ENCODE results near the gene CAP2.
"Not testable (repeated sequence)": the region's sequence is repeated elsewhere in the genome, so short reads cannot be mapped to it uniquely, and the experiment has no call there.

CAP2 gene

DNA sequence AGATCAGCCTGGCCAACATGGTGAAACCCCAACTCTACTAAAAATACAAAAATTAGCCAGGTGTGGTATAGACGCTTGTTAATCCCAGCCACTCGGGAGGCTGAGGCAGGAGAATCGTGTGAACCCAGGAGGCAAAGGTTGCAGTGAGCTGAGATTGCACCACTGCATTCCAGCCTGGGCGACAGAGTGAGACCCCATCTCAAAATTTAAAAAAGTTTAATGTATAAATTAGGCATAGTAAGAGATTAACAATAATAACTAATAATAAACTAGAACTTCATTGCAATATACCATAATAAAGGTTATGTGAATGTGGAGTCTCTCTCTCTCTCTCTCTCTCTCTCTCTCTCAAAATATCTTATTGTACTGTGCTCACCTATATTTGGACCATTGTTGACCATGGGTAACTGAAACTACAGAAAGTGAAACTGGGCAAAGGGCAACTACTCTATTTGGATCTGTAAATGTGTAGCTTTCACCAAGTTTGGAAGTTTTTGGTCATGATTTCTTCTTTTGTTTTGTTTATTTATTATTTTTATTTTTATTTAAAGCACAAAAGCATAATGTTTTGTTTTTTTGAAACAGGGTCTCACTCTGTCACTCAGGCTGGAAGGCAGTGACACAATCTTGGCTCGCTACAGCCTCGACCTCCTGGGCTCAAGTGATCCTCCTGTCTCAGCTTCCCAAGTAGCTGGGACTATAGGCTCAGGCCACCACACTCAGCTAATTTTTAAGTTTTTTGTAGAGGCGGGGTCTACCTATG lies 12.0 kb downstream of the CAP2 start:
- DNase-seq = not testable (repeated sequence)

DNA sequence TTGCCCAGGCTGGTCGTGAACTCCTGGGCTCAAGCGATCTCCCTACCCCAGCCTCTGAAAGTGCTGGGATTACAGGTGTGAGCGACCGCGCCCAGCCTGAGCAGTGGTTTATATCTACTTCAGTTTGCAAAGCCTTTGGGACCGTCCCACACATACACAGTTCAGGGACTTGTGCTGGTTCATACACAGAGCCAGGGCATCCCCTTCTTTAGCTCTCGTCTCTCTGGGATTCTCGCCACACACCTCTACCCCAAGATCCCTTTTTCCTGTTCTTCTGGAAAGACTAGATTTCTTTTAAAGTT lies 12.5 kb downstream of the CAP2 start:
- no peak for DNase-seq

DNA sequence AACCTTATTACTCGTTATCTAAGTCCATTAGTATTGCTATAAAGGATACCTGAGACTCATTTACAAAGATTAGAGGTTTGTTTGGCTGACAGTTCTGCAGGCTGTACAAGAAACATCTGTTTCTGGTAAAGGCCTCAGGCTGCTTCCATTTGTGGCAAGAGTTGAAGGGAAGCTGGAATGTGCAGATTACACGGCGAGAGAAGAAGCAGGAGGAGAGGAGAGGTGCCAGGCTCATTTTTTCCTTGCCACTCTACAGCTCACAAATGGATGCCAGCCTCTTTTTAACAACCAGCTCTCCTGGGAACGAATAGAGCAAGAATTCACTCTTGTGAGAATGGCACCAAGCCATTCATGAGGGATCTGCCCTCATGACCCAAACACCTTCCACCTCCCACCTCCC lies 14.7 kb downstream of the CAP2 start:
- no peak for DNase-seq

DNA sequence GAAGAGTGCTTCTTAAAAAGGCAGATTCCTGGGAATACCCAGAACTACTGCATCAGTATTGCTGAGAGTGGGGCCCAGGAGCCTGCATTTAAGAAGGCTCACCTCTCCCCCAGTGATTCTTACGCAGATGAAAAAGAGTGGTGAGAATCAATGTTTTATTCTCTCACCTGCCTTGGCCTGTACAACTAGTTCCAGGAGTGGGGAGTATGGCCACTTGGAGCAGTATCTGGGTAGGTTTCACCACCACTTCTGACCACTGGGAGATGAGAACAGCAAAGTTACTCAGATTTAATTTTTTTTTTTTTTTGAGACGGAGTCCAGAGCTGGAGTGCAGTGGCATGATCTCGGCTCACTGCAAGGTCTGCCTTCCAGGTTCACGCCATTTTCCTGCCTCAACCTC lies 16.9 kb downstream of the CAP2 start:
- no peak for DNase-seq

DNA sequence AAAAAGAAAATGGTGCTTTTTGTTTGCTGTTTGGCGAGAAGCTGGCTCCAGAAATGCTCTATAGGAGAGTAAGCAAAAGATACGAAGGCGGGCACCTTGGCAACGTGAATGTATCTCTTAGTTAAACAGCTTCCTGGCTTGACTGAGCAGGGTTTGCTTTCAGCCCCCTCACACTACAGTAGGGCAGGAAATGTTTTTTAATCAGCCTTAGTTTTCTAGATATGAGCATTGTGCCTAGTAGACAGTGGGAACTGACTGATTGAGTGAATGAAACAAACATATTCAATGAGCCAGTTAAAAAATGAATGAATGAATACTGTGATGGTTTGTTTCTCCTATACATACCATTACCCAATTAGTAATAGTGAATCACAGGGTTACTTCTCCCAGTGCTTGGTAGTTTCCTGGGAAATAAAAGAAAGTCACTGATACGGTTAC lies 19.9 kb downstream of the CAP2 start:
- DNase-seq = no peak

DNA sequence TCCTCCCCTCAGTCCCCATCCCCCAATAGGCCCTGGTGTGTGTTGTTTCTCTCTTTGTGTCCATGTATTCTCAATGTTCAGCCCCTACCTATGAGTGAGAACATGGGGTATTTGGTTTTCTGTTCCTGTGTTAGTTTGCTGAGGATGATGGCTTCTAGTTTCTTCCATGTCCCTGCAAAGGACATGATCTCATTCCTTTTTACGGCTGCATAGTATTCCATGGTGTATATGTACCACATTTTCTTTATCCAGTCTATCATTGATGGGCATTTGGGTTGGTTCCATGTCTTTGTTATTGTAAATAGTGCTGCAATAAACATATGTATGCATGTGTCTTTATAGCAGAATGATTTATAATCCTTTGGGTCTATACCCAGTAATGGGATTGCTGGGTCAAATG lies 21.0 kb downstream of the CAP2 start:
- not testable (repeated sequence) for DNase-seq

DNA sequence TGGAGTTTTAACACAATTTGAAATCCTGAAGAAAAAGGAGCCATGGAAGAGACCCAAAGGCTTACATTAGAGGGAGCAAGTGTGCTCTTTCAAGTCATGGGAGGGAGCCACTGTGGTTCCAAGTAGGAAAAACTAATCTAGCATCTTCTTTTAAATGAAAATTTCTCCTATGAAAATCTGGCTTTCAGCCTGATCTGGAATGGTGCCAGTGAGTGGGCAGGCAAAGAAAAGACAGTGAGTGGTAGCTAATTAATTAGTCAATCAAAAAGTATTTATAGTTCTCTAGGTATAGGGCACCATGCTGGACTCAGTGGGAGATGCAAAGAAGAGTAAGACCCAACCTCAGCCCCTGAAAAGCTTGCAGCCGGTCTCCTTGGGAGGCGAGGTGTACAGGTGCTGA lies 21.9 kb downstream of the CAP2 start:
- DNase-seq = no peak

DNA sequence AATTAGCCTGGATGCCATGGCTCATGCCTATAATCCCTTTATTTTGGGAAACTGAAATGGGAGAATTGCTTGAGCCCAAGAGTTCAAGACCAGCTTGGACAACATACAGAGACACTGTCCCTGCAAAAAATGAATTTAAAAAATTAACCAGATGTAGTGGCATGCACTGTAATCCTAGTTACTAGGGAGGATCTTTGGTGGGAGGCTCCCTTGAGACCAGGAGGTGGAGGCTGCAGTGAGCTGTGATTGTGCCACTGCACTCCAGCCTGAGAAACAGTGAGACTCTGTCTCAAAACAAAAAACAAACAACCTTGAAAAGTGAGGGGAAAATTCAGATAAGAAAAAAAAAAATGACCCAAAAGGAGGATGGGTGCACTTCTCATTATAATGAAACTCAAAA lies 23.4 kb downstream of the CAP2 start:
- DNase-seq = no peak

DNA sequence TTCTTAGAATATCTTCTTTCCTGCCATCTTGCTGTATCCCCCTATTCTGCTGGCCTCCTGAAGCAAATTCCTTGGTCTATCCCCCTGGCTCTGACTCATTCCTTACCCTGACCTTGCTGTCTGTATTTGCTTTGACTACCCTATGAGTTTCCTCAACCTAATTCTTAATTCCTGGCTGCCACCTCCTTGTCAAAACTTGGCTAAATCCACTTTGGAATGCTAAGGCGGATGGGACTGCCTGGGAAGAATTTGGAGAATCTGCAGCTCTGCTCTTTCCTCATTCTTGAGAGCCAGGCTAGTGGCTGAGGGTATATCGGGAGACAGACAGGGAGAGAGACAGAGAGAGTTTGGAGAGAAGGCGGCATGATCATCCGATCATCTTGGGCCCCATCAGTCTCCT lies 24.4 kb downstream of the CAP2 start:
- DNase-seq = no peak

DNA sequence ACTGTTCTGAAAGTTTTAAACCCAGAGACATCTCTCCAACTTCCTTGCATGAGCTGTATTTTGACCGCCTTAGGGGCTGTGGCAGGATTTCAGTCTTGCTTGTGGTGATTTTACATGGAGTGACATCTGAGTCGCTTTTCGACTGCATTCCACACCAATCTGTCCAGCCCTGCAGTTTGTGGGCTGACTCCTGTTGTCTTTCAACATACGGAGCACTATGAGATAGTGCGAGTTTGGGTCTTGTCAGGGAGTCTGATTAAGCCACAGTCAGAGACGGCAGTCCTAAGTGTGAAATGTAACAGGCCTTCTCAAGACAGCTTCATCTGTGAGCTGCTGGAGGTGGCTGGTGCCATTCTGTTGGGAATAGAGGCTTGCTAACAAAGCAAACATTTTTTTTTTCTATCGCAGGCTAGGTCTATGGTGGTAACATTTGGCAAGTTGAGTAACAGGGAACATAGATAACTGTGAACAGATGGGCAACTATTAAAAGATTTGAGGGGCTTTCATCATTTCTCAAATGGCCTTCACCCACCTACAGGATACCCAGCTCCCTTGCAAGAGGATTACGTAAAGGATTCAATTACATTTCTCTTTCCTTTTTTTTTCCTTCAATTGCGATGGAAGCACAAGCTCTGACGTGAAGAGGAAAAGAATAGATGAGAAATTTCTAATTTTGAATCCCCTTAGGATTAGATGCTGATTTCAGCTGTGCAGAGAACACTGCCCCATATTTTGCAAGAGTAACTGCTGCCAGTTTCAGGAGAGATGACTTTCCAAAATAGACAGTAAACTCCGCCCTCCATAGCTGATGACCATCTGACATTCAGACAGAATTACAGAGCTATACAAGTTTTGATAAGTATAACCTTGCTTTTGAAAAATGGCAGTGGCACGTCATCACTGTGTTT lies 25.1 kb downstream of the CAP2 start:
- DNase-seq = no peak

DNA sequence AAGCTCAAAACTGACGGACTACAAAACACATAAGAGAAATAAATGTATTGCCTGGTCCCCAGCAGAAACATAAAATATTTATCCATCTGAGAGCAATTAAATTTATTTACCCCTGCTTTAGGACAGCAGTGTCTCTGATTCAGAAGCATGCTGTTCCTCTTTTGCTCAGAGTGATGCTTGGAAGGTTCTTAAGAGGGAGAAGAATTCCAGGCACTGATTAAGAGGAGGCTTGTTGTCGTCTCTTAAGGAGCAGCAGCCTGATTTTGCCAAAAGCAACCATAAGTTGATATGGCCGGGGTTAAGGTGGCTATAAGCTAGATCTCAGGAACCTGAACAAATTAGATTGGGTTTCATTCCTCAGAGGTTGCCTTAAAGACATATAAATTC lies 25.8 kb downstream of the CAP2 start:
- no peak for DNase-seq

DNA sequence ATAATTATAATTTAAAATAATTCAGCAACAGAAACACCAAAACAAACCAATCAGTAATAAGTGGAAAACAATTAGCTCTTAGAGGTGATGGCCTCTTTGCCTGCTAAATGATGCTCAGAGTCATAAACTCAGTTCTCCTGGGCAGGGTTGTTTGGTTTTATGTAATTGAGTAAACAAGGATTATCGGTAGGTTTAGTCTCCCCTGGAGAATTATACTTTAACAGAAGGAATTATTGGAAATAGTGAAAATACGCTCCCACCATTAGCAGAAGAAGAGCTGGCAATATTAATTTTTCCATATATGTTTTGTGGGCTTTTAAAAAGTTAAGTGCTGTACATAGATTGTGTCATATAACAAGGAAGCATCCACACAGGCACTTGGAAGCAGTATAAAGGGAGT lies 27.0 kb downstream of the CAP2 start:
- no peak for DNase-seq

DNA sequence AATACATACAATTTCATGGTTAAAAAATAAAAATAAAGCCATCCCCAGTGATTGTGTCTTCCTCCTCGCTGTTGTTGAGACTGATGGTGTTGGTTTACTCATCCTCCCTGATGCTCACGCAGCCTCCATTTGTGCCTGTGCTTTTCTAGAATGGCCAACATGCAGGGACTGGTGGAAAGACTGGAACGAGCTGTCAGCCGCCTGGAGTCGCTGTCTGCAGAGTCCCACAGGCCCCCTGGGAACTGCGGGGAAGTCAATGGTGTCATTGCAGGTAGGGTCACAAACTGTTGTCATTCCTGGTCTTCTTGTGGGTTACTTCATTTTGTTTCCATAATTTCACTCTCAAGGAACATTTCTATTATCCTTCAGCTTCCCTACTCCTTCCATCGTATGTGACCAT lies 28.0 kb downstream of the CAP2 start:
- no peak for DNase-seq

DNA sequence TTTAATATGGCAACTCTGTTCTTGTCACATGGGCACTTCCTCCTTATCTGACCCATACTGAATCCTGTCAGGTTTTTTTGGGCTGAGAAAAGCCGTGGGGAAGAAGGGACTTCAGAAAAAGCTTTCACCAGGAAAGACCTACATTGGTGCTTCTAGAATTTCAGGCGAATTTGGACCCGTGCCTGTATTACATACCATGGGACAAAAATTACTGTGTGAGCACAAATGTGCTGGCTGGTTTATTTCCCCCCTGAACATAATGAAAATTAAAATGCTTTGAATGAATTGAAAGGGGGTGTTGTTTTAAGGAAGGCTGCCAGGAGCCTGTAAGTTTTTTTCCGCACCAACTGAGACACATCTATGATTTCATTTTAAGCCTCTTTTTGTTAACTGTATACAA lies 29.6 kb downstream of the CAP2 start:
- DNase-seq = no peak

DNA sequence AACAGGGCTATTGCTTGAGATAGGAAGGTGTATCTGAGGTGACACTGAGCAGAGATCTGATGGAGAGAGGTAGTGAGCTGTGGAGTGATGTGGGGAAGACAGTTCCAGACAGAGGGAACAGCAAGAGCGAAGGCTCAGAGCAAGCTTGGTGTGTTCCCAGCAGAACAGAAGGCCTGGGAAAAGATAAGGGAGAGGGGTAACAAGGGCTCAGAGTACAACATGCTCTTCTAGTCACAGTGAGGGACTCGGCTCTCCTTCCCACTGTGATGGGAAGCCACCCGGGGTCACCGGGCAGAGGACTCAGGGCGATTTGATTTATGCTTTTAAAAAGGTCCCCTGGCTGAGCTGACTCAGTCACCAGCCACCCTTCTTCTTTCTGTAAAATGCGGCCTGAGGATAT lies 33.7 kb downstream of the CAP2 start:
- no peak for DNase-seq

DNA sequence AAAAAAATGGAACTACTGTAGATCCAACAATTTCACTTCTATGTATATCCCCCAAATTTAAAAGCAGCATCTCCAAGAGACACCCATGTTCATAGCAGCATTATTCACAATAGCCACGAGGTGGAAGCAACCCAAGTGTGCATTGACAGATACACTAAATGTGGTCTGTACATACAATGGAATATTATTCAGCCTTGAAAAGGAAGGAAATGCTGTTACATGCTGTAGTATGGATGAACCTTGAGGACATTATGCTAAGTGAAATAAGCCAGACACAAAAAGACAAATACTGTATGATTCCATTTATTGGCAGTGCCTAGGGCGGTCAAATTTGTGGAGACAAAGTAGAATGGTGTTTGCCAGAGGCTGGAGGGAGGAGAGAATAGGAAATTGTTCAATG lies 34.2 kb downstream of the CAP2 start:
- DNase-seq = no peak

DNA sequence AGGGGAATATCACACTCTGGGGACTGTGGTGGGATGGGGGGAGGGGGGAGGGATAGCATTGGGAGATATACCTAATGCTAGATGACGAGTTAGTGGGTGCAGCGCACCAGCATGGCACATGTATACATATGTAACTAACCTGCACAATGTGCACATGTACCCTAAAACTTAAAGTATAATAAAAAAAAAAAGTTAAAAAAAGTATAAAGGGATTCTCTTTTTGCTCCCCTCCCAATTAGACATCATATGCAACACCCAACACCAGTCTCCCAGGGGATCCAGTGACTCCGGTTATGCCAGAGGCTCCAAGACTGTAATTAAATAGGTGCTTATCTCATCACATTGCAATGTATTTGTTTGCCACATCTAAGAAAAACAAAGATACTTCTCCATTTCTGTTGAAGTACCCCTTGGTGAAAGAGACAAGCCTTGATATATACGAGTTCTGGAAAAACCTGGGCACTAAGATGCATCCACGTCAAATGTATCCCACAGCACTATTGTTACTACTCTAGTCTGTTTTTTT lies 35.3 kb downstream of the CAP2 start:
- DNase-seq = not testable (repeated sequence)

DNA sequence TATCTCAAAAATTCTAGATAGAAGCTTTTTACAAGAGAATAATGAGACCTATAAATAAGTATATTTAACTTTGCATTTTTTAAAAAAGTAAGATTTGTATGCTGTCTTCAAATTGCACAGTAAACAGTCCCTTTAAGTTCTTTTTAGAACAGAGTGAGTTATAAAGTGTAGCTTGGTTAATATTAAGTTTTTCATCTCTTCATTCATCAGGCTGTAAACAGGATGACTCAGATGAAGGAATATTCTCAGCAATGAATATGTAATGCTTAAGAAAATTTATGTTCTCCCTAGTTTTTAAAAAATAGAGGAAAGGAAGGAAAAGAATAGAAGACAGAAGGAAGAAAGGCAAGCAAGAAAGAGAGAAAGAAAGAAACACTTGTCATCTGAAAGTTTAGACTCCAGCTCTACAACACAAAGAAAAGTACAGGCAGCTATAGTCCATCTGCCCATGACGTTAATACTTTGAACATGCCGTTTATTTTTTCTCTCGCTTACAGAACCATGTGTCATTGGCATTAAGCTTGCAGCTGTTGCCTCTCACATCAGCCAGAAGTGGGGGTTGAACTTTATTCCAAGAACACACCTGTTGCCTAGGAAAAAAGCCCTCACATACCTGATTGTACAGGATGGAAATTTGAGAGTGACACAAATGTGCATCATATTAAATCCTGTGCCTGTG lies 36.1 kb downstream of the CAP2 start:
- no peak for DNase-seq

DNA sequence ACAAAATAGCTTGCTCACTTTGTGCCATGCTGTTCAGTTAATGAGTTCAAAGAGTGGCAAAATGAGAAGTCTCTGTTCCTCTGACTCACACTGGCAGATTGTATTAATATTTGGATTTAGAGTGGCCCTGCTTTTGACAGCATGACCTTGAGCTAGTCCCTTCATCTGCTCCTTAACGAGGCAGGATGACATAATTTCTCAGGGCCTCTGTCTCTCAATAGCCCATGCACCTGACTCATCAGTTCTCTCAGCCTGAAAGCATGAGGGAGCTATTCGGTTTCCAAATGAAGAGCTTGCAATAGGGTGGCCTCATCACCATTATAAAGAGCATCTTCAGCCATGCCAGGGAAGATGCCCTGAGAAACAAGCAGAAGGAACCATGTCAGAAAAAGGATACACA lies 38.2 kb downstream of the CAP2 start:
- no peak for DNase-seq

DNA sequence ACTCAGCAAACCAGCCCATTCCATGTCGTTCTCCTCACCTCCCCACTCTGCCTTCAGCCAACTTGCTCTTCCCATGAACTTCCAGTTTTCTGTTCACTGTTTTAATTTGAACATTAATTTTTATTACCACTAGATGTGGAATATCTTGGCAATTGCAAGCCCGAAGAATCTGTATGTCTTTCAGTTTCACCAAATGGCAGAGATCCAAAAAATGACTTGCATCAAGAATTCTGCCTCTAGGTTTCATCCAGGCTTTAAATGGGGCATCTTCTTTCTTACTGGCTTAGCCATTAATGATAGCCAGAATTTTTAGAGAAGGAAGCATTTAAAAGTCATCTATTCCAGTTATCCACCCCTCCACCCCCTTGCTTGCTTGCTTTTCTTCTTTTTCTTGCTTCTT lies 39.0 kb downstream of the CAP2 start:
- DNase-seq = no peak

DNA sequence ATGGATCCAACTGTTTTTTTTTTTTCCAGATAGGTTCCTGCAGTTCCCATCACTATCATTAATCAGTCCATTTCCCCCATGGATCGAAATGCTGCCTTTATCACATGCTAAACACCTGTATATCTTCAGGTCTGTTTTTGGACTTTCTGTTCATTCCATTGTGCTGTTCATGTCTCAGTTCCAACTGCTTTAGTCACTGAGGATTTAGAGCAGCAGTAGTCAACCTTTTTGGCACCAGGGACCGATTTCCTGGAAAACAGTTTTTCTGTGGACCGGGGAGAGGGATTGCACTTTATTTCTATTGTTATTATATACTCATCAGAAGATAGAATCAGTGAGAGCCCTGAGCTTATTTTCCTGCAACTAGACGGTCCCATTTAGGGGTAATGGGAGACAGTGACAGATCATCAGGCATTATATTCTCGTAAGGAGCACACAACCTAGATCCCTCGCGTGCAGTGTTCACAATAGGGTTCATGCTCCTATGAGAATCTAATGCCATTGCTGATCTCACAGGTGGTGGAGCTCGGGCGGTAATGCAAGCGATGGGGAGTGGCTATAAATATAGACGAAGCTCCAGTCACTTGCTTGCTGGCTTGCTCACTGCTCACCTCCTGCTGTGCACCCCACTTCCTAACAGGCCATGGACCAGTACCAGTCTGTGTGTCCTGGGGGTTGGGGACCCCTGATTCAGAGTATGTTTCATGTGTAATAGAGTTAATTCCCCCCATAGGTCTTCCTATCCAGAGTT lies 46.0 kb downstream of the CAP2 start:
- DNase-seq = no peak

DNA sequence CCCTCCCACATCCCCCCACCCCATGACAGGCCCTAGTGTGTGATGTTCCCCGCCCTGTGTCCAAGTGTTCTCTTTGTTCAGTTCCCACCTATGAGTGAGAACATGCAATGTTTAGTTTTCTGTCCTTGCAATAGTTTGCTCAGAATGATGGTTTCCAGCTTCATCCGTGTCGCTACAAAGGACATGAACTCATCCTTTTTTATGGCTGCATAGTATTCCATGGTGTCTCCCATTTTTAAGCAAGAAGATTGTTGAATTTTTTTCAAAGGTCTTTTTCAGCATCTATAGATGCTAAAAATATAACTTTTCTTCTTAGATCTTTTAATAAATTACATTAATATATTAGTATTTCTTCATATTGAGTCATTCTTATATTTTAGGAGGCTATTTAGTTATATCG lies 47.4 kb downstream of the CAP2 start:
- DNase-seq = not testable (repeated sequence)

DNA sequence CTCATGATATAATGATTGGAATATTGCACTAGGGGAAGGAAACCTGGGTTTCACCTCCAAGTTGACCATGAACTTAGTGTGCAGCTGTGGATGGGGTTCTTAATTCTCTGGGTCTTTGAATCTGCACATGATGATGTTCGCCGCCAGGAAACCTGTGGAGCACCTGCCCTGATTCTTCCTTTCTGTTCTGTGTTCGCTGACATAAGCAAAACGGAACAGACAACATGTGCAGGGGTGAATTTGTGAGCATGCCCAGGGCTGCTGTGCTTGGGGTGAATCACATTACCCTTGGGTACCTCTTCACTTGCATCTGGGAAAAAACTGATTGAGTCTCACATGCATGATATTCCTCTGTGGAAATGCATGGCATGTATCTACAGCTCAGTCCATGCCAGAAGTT lies 48.8 kb downstream of the CAP2 start:
- DNase-seq = no peak
